Loucy (cell line): ENCODE data around the gene EEFSEC.

Experiments
- EZH2phosphoT487 ChIP-seq: fragments of 200-600 bp; IDR thresholded peaks from 2 replicates; pipeline ENCODE4 v1.6.1; 2018; ENCODE audit warnings: antibody characterized with exemption, mild to moderate bottlenecking, moderate library complexity, borderline replicate concordance
- TF ChIP-seq, protein P1 (sequence below): fragments of 200-600 bp; sonication (generic); conservative IDR thresholded peaks from 2 replicates; pipeline ENCODE4 v1.5.1; 2014; ENCODE audit warnings: mild to moderate bottlenecking, antibody characterized with exemption, low read length

DNA sequence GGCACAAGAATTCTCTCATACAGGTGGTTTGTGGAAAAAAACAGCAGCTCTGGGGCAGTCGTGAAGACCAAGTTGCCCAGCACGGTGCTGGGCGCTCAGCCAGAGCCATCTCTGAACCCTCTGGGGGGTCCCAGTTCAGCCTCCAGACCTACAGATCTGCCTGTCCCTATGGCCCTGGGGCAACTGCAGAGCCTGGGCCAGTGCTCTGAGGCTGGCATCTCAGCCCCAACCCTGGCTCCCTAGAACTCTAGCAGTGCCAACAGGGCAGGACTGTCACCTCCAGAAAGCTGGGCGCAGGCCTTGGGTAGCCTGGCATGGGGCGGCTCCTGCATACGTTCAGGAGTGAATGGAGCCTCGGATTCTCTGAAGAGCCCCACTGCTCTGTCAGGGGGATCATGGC lies 268.7 kb downstream of the EEFSEC start:
- TF ChIP-seq, protein P1, sequence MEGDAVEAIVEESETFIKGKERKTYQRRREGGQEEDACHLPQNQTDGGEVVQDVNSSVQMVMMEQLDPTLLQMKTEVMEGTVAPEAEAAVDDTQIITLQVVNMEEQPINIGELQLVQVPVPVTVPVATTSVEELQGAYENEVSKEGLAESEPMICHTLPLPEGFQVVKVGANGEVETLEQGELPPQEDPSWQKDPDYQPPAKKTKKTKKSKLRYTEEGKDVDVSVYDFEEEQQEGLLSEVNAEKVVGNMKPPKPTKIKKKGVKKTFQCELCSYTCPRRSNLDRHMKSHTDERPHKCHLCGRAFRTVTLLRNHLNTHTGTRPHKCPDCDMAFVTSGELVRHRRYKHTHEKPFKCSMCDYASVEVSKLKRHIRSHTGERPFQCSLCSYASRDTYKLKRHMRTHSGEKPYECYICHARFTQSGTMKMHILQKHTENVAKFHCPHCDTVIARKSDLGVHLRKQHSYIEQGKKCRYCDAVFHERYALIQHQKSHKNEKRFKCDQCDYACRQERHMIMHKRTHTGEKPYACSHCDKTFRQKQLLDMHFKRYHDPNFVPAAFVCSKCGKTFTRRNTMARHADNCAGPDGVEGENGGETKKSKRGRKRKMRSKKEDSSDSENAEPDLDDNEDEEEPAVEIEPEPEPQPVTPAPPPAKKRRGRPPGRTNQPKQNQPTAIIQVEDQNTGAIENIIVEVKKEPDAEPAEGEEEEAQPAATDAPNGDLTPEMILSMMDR, result no peak
- no peak for TF ChIP-seq EZH2phosphoT487
